Astrocyte (in vitro differentiated cells and primary cell): Measurements from ENCODE around the gene MRPS11.

Experiments used
- EZH2 ChIP-seq: IDR thresholded peaks from 2 replicates; pipeline ENCODE4 v1.6.1; 2012; ENCODE audit warnings: mild to moderate bottlenecking, low read length, inconsistent platforms; ENCODE audit not compliant: insufficient read depth
- TF ChIP-seq, protein P1 (sequence below): IDR thresholded peaks from 2 replicates; pipeline ENCODE4 v1.5.1; 2011; ENCODE audit warnings: low read depth, mild to moderate bottlenecking, inconsistent platforms, low read length, moderate library complexity; ENCODE audit not compliant: insufficient read depth

DNA sequence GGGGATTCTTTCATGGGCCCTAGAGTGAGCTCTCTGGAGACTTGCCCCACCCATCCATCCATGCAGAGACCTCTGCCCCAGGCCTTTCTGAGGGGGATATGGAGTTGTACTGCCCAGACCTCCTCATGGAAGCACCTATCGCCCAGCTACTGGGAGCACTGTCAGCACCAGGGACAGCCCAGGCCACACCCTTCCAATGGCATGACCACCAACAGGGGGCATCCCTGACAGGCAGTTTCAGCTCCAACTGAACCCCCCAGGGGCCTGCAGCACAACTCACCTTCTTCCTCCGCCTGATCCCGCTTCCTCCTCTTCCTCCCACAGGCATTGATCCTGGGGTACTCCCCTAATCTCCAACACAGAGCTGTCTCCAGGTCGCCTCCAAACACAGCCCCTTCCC lies 21.8 kb downstream of the MRPS11 start:
- no peak for TF ChIP-seq EZH2
- TF ChIP-seq, protein P1, sequence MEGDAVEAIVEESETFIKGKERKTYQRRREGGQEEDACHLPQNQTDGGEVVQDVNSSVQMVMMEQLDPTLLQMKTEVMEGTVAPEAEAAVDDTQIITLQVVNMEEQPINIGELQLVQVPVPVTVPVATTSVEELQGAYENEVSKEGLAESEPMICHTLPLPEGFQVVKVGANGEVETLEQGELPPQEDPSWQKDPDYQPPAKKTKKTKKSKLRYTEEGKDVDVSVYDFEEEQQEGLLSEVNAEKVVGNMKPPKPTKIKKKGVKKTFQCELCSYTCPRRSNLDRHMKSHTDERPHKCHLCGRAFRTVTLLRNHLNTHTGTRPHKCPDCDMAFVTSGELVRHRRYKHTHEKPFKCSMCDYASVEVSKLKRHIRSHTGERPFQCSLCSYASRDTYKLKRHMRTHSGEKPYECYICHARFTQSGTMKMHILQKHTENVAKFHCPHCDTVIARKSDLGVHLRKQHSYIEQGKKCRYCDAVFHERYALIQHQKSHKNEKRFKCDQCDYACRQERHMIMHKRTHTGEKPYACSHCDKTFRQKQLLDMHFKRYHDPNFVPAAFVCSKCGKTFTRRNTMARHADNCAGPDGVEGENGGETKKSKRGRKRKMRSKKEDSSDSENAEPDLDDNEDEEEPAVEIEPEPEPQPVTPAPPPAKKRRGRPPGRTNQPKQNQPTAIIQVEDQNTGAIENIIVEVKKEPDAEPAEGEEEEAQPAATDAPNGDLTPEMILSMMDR: no peak
